OCI-LY7 (cell line): ENCODE data around the gene DOCK3.

Experiments
- CTCF ChIP-seq: fragments of 200-600 bp; sonication (generic); conservative IDR thresholded peaks from 2 replicates; pipeline ENCODE4 v1.5.1; 2014; ENCODE audit warnings: mild to moderate bottlenecking, antibody characterized with exemption, low read length, moderate library complexity, mixed read lengths
- EZH2phosphoT487 ChIP-seq: fragments of 200-600 bp; sonication (generic); IDR thresholded peaks from 2 replicates; pipeline ENCODE4 v1.6.1; 2018; ENCODE audit warnings: low read depth, borderline replicate concordance, mild to moderate bottlenecking, mixed run types, antibody characterized with exemption, low read length, moderate library complexity, mixed read lengths

GRCh38 chr3:50673931-50674330 lies 796 bp upstream of the DOCK3 start:
- TF ChIP-seq CTCF (no peak), EZH2phosphoT487 (no peak)
